ENCODE results near the gene XYLB.
A peak's percentile ranks its signal among the peaks of the same experiment; 100 is the strongest.

Gene XYLB

DNA sequence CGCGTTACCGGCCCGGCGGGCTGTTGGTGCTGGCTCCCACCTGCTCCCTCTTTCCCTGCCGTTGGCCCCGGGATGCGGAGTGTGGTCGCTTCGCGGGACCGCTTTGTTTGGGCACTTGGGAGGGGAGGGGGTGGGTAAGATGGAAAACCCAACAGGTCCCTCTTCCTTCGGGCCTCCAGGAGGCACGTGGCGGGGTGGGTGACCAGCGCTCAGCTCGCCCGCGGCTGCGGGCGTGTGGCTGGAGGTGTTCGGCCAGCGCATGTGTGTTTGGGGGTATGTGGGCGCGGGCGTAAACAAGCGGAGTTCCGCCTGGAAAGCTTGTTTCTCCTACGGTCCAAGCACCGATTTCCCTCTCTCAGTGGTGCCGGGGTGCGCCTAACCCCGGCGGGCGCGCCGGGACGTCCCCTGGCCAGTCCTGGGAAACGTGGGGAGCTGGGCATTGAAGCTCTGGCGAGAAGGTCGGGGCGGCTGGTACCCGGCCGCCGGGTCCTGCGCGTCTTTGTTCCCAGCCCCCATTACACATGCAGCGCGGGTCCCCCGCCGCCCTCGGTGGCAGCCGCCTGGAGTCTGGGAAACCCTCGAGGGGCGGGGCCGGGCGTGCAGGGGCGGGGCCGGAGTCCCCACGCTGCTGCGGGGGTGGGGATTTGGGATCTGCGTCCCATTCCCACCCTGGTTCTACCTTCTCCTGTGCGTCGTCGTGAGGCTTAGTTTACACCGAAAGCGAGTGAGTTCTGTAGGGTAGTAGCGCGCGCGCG lies 108.5 kb downstream of the XYLB start:
- DNase-seq = peak; percentile 87

GRCh38 chr3:38455639-38456430 lies 109.2 kb downstream of the XYLB start:
- peak; percentile 78 for DNase-seq

DNA sequence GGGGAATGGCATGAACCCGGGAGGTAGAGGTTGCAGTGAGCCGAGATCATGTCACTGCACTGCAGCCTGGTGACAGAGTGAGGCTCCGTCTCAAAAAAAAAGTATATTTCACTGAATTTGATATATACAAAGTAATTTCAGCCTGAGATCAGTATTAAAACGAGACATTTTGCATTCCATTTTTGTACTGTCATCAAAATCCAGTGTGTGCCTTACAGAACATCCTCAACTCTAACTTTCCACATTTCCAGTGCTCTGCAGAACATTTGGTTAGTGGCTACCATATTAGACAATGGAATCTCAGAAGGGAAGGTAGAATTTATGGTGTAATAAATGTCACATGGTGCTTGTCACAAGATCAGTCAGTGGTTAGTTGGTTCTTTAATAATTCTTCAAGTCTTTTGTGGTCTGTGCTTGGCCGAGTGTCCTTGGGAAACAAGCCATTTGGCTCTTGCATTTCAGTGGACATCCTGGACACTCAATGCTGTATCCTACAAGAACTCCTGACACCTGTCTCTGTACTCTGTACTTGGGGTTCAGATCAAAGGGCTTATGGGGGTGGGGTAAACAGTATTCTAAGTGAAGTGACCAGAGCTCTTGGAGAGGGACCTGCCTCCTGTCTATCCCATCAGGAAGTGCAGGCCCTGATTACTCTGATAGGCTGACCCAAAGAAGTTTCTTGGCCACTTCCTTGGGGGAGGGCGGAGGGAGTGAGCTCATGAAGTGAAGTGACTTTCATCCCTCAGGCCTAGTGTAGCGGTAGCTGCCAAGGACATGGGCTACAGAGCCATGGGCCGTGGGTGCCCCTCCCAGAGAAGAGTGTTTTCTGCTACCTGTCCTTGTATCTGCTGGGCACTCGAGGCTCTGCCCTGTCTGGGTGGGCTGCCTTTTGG lies 110.8 kb downstream of the XYLB start:
- DNase-seq = no peak

GRCh38 chr3:38458796-38459498 lies 112.4 kb downstream of the XYLB start:
- no peak for DNase-seq

- DNase-seq = peak; percentile 26
Observed at GRCh38 chr3:38459499-38460048, 113.0 kb downstream of the XYLB start.

GRCh38 chr3:38460377-38461270 lies 114.0 kb downstream of the XYLB start:
- DNase-seq = no peak

Data from right kidney (tissue), 1 donor.